ENCODE data around the gene PDCD4. TPM values are rescaled to one million over a fixed set of nuclear protein-coding genes. Genes with fewer than 3 reads are reported as not detected.

The PDCD4 gene
- total and polyA plus RNA-seq, 2 of the 13 experiments (the other 11 are each of a cell fraction or from before 2014, with no cell fraction given), result 22.8 to 56.2 TPM

GRCh38 chr10:110872145-110872983 lies 636 bp downstream of the PDCD4 start (continued):
- TF ChIP-seq ZHX2 (IDR thresholded peaks at IDR 0.05; ENCODE audit: low read depth) (no peak), ZHX2 (CRISPR knock-in tag; IDR thresholded peaks at IDR 0.05; ENCODE audit: borderline replicate concordance) (no peak), ZNF773 (CRISPR knock-in tag; IDR thresholded peaks at IDR 0.05; ENCODE audit: borderline replicate concordance) (no peak), ZNF546 (CRISPR knock-in tag; conservative IDR thresholded peaks at IDR 0.05) (peak; percentile 64), STAT6 (CRISPR knock-in tag; IDR thresholded peaks at IDR 0.05; ENCODE audit: borderline replicate concordance) (no peak), ZNF564 (CRISPR knock-in tag; IDR thresholded peaks at IDR 0.05) (peak; percentile 48; the same call in 1 of the 2 replicates), ZBTB37 (CRISPR knock-in tag; IDR thresholded peaks at IDR 0.05) (no peak), ZNF780A (CRISPR knock-in tag; IDR thresholded peaks at IDR 0.05) (no peak), HNRNPUL1 (IDR thresholded peaks at IDR 0.05; ENCODE audit: low read depth, low read length) (no peak), ZNF639 (CRISPR knock-in tag; conservative IDR thresholded peaks at IDR 0.05) (no peak), FLYWCH1 (CRISPR knock-in tag; IDR thresholded peaks at IDR 0.05) (no peak), ZMYM2 (CRISPR knock-in tag; IDR thresholded peaks at IDR 0.05) (no peak), NONO (IDR thresholded peaks at IDR 0.05) (no peak), NONO (CRISPR knock-in tag; conservative IDR thresholded peaks at IDR 0.05) (peak; percentile 57), ZNF563 (CRISPR knock-in tag; IDR thresholded peaks at IDR 0.05) (peak; percentile 76; the same call in 1 of the 2 replicates), REL (CRISPR knock-in tag; conservative IDR thresholded peaks at IDR 0.05) (0 out of 2 replicates have a peak, but pooled peaks have one; percentile 61), ZFP36L2 (CRISPR knock-in tag; IDR thresholded peaks at IDR 0.05) (no peak), SYNCRIP (IDR thresholded peaks at IDR 0.05; ENCODE audit: insufficient read depth, low read depth, low read length) (no peak)
